Mesothelial cell of epicardium (in vitro differentiated cells): ENCODE data around the gene ALK. TPM values are rescaled to one million over a fixed set of nuclear protein-coding genes. Genes with fewer than 3 reads are reported as not detected.
A peak's percentile ranks its signal among the peaks of the same experiment; 100 is the strongest.

Source experiments
- DNase-seq, 2 experiments: peaks; one replicate each; pipeline ENCODE4 v3.0.0; 2021; ENCODE audit warnings: low spot score in 2 of 2; ENCODE audit not compliant: unreplicated experiment in 2 of 2
- H3K27ac Mint-ChIP-seq: 2 replicates; pipeline ENCODE4 v1.8.0; 2021; ENCODE audit warnings: mixed read lengths
- H3K27me3 Mint-ChIP-seq: 2 replicates; pipeline ENCODE4 v1.8.0; 2021; ENCODE audit warnings: low read depth, mixed read lengths
- H3K36me3 Mint-ChIP-seq: 2 replicates; pipeline ENCODE4 v1.8.0; 2021; ENCODE audit warnings: mixed read lengths
- H3K4me1 Mint-ChIP-seq: 2 replicates; pipeline ENCODE4 v1.8.0; 2021; ENCODE audit warnings: mixed read lengths
- H3K4me3 Mint-ChIP-seq: 2 replicates; pipeline ENCODE4 v1.8.0; 2021; ENCODE audit warnings: mild to moderate bottlenecking, moderate library complexity, mixed read lengths
- H3K9me3 Mint-ChIP-seq: 2 replicates; pipeline ENCODE4 v1.8.0; 2021; ENCODE audit warnings: mixed read lengths
- total RNA-seq: library from RNA; stranded (reverse); gene quantifications from 3 replicates; pipeline ENCODE4 v1.2.1, GENCODE V29; 2021
- TF ChIP-seq, protein P1 (sequence below): fragments of 200-600 bp; sonication (generic); IDR thresholded peaks from one replicate; pipeline ENCODE4 v1.5.0; 2021; ENCODE audit warnings: antibody characterized with exemption; ENCODE audit not compliant: unreplicated experiment

ALK gene
- total RNA-seq, 1 donor from 2014 or later, result 0.13 TPM

DNA sequence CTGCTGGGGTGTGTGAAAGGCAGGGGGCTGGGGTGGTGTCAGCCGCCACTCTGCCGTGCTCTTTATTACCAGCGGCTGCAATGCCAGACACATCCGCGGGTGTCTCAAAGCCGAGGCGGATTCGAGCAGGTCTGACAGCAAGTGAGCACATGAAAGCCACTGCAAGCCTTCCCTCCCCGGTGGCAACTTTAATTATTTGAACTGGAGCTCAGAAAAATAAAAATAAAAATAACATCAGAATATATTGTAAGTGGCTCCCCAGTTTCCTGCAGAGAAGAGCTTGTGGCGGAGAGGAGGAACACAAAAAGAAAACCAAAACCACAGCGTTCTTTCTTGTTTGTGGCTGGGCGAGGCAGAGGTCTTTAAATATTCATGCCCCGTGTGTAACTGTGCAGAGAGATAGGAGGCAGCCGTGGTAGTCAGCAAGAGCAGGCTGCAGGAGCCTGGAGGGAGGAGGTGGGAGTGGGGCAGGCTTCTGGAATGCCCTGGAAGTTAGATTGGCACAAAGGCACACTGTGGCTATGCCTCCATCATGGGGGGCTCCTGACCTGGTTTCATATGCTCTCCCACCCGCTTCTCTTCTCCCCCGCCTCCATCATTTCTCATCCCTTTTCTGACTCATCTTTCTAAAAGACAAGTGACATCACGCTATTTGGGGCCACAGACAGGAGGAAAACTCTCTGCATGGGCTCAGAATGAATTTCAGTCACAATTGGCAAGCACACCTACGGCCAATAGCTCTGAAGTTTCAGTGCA, 606.4 kb downstream of the ALK start:
- no peak overlapping the region for H3K4me3 Mint-ChIP-seq
- peaks cover 49% of the 10 kb centered on the region for H3K27me3 Mint-ChIP-seq
- H3K27ac Mint-ChIP-seq, result no peak overlapping the region
- no peak for DNase-seq
- peaks cover 2% of the 10 kb centered on the region for H3K4me1 Mint-ChIP-seq
- TF ChIP-seq, protein P1, sequence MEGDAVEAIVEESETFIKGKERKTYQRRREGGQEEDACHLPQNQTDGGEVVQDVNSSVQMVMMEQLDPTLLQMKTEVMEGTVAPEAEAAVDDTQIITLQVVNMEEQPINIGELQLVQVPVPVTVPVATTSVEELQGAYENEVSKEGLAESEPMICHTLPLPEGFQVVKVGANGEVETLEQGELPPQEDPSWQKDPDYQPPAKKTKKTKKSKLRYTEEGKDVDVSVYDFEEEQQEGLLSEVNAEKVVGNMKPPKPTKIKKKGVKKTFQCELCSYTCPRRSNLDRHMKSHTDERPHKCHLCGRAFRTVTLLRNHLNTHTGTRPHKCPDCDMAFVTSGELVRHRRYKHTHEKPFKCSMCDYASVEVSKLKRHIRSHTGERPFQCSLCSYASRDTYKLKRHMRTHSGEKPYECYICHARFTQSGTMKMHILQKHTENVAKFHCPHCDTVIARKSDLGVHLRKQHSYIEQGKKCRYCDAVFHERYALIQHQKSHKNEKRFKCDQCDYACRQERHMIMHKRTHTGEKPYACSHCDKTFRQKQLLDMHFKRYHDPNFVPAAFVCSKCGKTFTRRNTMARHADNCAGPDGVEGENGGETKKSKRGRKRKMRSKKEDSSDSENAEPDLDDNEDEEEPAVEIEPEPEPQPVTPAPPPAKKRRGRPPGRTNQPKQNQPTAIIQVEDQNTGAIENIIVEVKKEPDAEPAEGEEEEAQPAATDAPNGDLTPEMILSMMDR, result no peak
- no peaks in the 10 kb centered on the region for H3K36me3 Mint-ChIP-seq
- H3K9me3 Mint-ChIP-seq, result no peaks in the 10 kb centered on the region

DNA sequence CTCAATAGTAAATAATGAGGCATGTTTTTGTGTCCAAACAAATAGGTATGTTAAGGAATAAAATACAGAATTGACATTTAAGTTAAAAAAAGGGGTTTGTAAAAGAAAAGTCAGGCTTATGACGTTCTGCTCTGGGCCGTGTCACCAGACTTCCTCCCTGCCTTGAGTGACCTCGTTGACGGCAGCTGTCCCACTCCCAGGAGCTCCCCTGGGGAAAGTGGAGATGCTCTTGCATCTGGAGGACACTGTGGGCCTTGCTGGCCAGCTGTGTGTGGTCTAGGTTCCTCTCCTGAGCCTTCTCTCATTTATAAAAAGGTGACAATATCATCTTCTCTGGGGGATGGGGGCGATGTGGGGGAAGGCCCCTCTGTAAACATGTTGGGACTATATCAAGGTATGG, 609.9 kb downstream of the ALK start:
- Mint-ChIP-seq H3K4me3 (no peak overlapping the region), H3K27ac (no peak overlapping the region), H3K4me1 (peaks cover 27% of the 10 kb centered on the region), H3K27me3 (peaks cover 34% of the 10 kb centered on the region), H3K36me3 (no peaks in the 10 kb centered on the region), H3K9me3 (no peaks in the 10 kb centered on the region)
- no peak for DNase-seq
- TF ChIP-seq, protein P1, result no peak

DNA sequence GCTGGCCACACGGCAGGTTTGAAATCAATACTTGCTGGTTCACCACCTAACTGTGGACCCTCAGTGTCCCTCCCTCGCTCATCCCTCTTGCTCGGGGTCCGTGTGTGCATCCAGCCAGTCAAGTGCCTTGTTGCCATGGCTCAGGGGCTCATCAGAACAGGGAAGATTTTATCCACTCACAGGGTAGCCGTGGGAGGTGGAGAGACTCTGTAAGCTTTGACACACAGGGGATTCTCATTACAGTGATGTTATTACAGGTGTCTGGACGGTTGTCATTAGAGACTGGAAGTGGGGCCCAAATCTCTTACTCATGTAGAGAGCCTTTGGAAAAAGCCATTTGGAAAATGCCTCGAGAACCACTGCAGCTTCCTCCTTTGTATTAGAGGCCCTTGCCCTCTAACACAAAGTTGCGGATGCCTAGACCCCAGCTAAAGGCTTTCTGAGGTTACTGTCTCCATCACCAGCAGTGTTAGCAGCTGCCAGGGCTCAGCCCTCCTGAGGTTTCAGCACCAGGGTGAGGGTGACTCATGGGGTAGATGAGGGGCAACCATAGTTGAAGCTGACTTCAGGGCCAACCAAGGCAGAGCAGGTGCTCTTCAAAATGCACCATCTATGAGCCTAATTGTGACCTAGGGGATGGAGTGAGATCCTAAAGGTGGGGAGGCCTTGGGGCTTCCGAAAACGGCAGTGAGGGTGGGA, 610.6 kb downstream of the ALK start:
- H3K4me1 Mint-ChIP-seq, result peaks cover 27% of the 10 kb centered on the region
- H3K27ac Mint-ChIP-seq, result no peak overlapping the region
- no peaks in the 10 kb centered on the region for H3K36me3 Mint-ChIP-seq
- TF ChIP-seq, protein P1, result no peak
- H3K27me3 Mint-ChIP-seq, result peaks cover 34% of the 10 kb centered on the region
- DNase-seq, result no peak
- H3K9me3 Mint-ChIP-seq, result no peaks in the 10 kb centered on the region
- no peak overlapping the region for H3K4me3 Mint-ChIP-seq

DNA sequence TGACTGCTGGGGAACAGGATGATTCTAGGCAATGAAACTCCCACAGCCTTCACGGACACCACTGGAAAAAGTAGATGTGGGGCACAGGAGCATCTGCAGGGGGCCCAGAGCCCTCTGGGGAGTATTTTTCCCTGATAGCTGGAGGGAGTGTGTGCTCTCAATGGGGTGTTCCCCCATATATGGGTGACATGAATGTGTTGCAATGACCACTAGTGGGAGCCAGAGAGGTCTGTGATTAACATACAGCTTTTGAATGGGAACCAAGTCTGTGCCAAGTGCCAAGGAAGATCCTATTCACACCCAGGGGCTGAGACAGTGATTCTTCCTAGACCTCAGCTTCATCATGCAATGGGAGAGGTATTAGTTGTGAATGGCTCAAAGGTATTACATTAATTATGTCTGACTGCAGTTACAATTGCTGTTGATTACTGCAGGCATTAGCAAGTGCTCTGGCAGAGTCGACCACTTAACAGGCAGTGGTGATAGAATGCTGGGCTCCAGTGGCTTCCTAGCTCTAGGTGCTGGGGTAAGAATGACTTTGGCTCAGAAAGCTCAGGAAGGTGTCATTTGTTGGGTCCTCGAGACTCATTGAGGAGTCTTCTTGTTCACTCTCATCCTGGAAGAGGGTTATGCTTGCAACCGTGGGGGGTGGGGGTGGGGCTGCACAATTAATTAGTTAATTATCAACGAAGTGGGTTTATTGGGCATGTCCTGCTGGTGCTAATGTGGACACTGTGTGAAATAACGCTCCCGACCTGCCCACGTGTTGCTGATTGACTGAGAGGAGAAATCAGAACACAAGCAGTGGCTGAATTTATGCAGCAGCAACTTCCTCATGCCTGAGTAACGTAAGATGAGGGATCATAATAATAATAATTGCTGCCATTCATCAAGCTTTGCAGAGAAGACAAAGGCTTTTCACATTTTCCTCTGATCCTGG, 612.0 kb downstream of the ALK start:
- no peaks in the 10 kb centered on the region for H3K36me3 Mint-ChIP-seq
- no peak for DNase-seq

DNA sequence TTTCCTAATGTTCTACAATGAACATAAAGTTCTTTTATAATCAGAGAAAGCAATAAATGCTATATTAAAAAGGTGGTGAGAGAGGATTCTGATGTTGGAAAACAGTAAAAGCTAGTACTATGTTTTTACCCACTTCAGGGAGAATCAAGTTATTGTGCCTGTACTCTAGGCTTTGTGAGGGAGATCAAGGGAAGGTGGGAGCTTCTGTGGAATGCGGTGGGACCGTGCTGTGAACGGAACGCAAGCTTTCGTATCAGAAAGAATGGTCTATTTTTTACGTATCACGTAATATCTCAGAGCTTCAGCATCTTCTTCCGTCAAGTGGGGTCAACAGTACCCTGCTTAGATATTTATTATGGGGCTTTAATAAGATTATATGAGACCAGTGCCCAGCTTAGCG, 613.0 kb downstream of the ALK start:
- Mint-ChIP-seq H3K36me3 (no peaks in the 10 kb centered on the region), H3K27me3 (peaks cover 19% of the 10 kb centered on the region), H3K27ac (no peak overlapping the region), H3K9me3 (no peaks in the 10 kb centered on the region), H3K4me1 (peaks cover 27% of the 10 kb centered on the region), H3K4me3 (no peak overlapping the region)
- TF ChIP-seq, protein P1, result no peak
- no peak for DNase-seq

More for the DNA sequence above, 612.0 kb downstream of the ALK start:
- TF ChIP-seq, protein P1, result peak; percentile 82
- no peak overlapping the region for H3K27ac Mint-ChIP-seq
- H3K27me3 Mint-ChIP-seq, result peaks cover 26% of the 10 kb centered on the region
- no peaks in the 10 kb centered on the region for H3K9me3 Mint-ChIP-seq
- no peak overlapping the region for H3K4me3 Mint-ChIP-seq
- H3K4me1 Mint-ChIP-seq, result peaks cover 27% of the 10 kb centered on the region
